Stimulated activated CD4-positive, alpha-beta T cell treated with anti-CD3 and anti-CD28 coated beads, Interleukin-2, amount 100 ng/mL, for 24 hours (primary cell): Measurements from ENCODE around the gene FDCSP.
"Not testable (repeated sequence)": the region's sequence is repeated elsewhere in the genome, so short reads cannot be mapped to it uniquely, and the experiment has no call there.

Experiments used
- DNase-seq, 2 donors: peaks; one replicate each; pipeline ENCODE4 v3.0.0-alpha.2; 2020

FDCSP gene

DNA sequence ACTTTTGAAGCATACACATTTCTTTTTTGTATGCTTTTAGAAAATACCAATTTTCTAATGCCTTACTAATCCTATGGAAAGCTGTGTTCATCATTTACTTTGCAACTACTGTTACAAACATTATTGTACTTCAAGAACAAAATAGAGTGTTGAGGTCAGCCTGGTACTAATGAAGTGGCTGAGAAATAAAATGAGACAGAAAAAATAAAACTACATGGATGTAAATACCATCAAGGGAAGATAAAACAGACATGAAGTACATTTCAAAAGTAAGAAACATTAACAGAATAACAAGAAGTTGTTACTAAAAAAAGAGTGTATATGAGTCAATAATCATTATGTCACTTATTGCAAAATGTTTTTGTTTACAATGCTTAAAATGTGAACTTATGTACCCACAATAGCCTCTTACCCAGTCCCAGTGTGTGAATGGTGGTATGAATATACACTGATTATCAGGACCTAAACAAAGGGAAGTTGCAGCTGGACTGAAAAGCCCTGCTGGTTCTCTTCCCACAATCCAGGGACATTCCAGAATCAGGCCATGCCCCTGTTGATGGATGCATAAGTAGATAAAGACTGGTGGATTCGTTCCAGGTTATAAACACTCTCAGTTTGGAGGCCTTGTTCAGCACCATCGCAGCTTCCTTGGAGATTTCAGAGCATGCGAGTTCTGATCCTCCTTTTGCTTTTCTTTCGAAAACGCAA lies 14.1 kb downstream of the FDCSP start:
- DNase-seq: no peak

DNA sequence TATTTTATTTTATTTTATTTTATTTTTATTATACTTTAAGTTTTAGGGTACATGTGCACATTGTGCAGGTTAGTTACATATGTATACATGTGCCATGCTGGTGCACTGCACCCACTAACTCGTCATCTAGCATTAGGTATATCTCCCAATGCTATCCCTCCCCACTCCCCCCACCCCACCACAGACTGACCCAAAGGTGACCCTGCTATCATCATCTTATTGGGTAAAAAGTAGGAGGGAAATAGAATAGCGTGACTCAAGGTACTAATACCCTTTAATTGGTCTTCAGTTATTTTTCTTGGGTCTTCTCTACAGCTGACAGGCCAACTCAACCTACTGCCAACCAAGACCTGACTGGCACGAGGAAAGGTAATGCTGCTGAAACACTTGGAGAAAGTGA lies 16.4 kb downstream of the FDCSP start, which contains the start of gene CSN3:
CSN3 (plus strand) TSS at position 301 of the 400 bp plus-strand sequence. CDS start 2,223 bp downstream, outside the sequence.
- not testable (repeated sequence) for DNase-seq

- DNase-seq: no peak
Observed at GRCh38 chr4:70243091-70243490, 17.2 kb downstream of the FDCSP start.

- DNase-seq: no peak
Observed at GRCh38 chr4:70251250-70251944, 25.5 kb downstream of the FDCSP start.

DNA sequence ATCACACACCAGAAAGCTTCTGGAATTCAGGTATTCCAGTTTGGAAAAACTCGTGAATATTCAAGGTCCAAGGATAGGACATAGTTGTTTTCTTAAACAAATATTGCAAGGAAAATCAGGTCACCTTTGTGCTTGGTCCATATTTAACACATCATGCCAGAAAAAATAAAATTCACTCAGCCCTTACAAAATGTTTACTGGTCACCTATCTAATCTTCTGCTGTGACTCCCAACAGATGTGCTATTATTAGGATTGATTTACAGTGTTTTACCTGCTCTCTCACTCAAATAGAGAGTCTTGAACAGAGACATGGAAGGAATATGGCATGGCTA lies 26.0 kb downstream of the FDCSP start:
- no peak for DNase-seq

DNA sequence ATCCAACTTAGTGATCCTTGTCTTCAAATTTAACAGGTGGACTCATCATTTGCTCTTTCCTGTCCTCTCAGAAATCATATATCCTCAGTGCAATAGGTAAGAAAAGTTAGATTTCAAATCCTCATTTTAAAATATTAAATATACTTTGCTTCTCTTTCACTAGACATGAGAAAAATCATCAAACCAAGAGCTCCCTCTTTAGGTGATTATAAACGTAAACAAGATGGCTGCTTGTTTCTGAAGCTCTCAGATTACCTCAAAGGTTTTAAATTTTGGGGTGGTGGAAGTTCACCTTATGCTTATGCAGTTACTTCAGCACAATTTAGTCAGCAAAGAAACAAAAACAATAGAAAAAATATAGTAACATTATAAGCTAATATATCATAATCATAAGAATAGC lies 43.8 kb downstream of the FDCSP start:
- DNase-seq: no peak

DNA sequence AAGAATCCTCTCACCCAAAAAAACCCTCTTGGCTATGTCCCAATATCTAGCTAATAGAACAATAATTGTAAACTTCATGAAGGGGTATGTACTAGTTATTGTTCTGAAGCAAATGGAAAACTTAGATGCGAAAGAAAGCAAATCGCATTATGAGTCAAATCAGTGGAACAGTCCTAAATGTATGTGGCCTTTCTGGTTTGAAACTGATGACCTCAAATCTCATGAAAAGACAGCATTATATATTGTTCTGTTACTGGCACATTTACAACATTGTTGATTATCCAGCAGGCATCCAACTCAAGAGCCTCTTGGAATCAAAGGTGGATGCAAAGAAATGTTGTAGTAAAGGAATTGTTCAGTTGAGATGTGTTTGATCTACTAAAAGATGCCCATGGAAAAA lies 51.2 kb downstream of the FDCSP start:
- DNase-seq: no peak

DNA sequence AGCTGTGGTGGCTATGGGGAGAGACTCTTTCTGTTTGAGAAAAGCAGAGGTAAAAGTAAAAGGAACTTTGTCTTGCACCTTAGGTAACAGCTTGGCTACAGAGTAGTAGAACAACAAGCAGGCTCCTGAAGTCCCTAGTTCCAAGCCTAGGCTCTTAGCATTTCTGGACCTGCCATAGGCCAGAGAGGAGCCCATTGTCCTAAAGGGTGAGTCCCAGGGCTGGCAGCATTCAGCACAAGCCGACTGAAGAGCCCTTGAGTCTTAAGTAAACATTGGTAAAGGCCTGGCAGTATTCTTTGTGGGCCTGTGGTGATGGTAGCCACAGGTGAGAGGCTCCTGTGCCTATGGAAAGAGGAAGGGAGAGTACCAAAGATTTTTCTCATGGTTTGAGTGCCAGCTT lies 54.6 kb downstream of the FDCSP start:
- no peak for DNase-seq
